Mesothelial cell of epicardium (in vitro differentiated cells): Measurements from ENCODE around the gene GALNT15. TPM values are rescaled to one million over a fixed set of nuclear protein-coding genes. Genes with fewer than 3 reads are reported as not detected.
A peak's percentile ranks its signal among the peaks of the same experiment; 100 is the strongest.

ENCODE experiments used
- DNase-seq, 2 experiments: peaks; one replicate each; pipeline ENCODE4 v3.0.0; 2021; ENCODE audit warnings: low spot score in 2 of 2; ENCODE audit not compliant: unreplicated experiment in 2 of 2
- H3K27ac Mint-ChIP-seq: 2 replicates; pipeline ENCODE4 v1.8.0; 2021; ENCODE audit warnings: mixed read lengths
- H3K27me3 Mint-ChIP-seq: 2 replicates; pipeline ENCODE4 v1.8.0; 2021; ENCODE audit warnings: low read depth, mixed read lengths
- H3K36me3 Mint-ChIP-seq: 2 replicates; pipeline ENCODE4 v1.8.0; 2021; ENCODE audit warnings: mixed read lengths
- H3K4me1 Mint-ChIP-seq: 2 replicates; pipeline ENCODE4 v1.8.0; 2021; ENCODE audit warnings: mixed read lengths
- H3K4me3 Mint-ChIP-seq: 2 replicates; pipeline ENCODE4 v1.8.0; 2021; ENCODE audit warnings: mild to moderate bottlenecking, moderate library complexity, mixed read lengths
- H3K9me3 Mint-ChIP-seq: 2 replicates; pipeline ENCODE4 v1.8.0; 2021; ENCODE audit warnings: mixed read lengths
- CTCF ChIP-seq: fragments of 200-600 bp; sonication (generic); IDR thresholded peaks from one replicate; pipeline ENCODE4 v1.5.0; 2021; ENCODE audit warnings: antibody characterized with exemption; ENCODE audit not compliant: unreplicated experiment
- total RNA-seq: library from RNA; stranded (reverse); gene quantifications from 3 replicates; pipeline ENCODE4 v1.2.1, GENCODE V29; 2021

The GALNT15 gene
- total RNA-seq, 1 donor from 2014 or later, result 0.07 TPM

GRCh38 chr3:16241225-16241624, 66.7 kb downstream of the GALNT15 start:
- DNase-seq, result no peak
- no peaks in the 10 kb centered on the region for H3K36me3 Mint-ChIP-seq
- H3K9me3 Mint-ChIP-seq, result no peaks in the 10 kb centered on the region

DNA sequence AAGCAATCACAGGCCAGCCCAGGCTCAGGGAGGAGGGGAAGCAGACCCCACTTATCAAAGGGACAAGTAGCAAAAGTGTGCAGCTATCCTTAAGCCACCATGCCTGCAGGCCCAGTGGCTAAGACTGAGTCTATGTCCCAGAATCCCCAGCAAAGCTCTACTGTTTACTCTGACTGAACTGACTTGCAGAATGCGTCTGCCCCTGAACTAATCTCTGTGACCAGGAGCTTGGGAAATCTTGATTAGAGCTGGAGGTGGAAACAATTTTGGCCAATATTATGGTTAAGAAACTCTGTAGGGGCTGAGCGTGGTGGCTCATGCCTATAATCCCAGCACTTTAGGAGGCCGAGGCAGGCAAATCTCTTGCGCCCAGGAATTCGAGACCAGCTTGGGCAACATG, 67.7 kb downstream of the GALNT15 start:
- TF ChIP-seq CTCF, result no peak
- peaks cover 3% of the 10 kb centered on the region for H3K27me3 Mint-ChIP-seq
- DNase-seq, result no peak
- H3K36me3 Mint-ChIP-seq, result no peaks in the 10 kb centered on the region
- no peaks in the 10 kb centered on the region for H3K9me3 Mint-ChIP-seq
- no peak overlapping the region for H3K4me3 Mint-ChIP-seq
- no peak overlapping the region for H3K27ac Mint-ChIP-seq
- H3K4me1 Mint-ChIP-seq, result peaks cover 6% of the 10 kb centered on the region

More at GRCh38 chr3:16241225-16241624, 66.7 kb downstream of the GALNT15 start:
- TF ChIP-seq CTCF, result no peak
- peaks cover 6% of the 10 kb centered on the region for H3K4me1 Mint-ChIP-seq
- no peak overlapping the region for H3K27ac Mint-ChIP-seq
- H3K4me3 Mint-ChIP-seq, result no peak overlapping the region
- H3K27me3 Mint-ChIP-seq, result peaks cover 3% of the 10 kb centered on the region

GRCh38 chr3:16243706-16244490, 69.4 kb downstream of the GALNT15 start:
- Mint-ChIP-seq H3K4me1 (peaks cover 5% of the 10 kb centered on the region), H3K4me3 (no peak overlapping the region), H3K36me3 (no peaks in the 10 kb centered on the region), H3K27me3 (peaks cover 3% of the 10 kb centered on the region), H3K9me3 (no peaks in the 10 kb centered on the region), H3K27ac (no peak overlapping the region)
- no peak for DNase-seq
- TF ChIP-seq CTCF, result no peak

DNA sequence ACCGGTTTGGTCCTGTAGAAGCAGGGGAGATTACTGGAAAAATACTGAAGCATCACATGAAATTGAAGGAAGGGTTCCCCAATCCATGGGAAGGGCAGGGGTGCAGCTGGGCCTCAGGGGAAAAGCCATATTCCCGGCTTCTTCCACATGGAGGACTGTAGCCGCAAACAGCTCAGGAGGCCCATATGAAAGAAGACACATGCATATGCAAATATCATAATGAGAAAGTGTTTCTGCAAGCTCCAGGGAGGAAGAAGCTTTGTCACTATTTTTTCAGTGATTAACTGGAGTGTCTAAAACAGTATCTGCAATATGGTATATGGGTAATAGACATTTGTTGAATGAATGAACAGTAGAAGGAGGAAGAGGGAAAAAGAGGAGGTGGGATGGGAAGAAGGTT, 71.1 kb downstream of the GALNT15 start:
- Mint-ChIP-seq H3K4me3 (no peak overlapping the region), H3K27me3 (peaks cover 3% of the 10 kb centered on the region), H3K27ac (no peak overlapping the region), H3K36me3 (no peaks in the 10 kb centered on the region), H3K9me3 (no peaks in the 10 kb centered on the region), H3K4me1 (no peaks in the 10 kb centered on the region)
- DNase-seq, result no peak
- no peak for TF ChIP-seq CTCF

DNA sequence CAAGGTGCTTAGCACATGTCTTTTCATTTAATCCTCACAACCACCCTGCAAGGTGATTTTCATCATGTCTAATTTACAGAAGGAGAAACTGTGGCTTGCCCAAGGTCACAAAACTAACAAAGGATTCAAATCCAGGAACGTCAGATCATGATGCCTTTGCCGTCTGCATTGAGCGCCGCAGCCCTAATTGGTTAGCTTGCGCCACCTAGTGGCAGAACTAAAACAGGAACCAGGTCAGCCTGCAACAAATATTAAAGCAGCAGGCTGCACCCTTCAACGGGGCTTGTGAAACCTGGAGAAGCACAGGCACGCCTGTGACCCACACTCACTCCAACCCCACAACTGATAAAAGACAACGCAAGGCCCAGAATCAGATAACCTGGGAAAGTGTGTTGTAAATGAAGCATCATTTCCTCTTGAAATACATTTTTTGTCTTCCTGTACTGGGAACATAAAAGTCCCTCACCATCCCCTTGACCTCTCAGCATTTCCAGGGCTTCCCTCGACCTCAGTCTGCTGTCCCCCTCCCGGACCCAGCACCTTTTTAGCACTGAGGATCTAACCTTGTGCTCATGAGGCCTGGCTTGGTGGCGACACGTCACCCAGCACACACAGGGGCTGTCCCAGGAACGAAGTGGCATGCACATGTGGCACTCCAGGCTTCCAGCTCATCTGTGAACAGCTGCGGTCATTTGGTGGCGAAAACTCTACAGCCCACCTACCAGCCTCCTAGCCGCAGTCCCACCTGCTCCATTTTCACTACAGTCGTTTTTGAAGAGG, 73.0 kb downstream of the GALNT15 start:
- Mint-ChIP-seq H3K36me3 (no peaks in the 10 kb centered on the region), H3K9me3 (no peaks in the 10 kb centered on the region), H3K27ac (no peak overlapping the region), H3K4me3 (no peak overlapping the region), H3K4me1 (no peaks in the 10 kb centered on the region), H3K27me3 (no peaks in the 10 kb centered on the region)
- peak; percentile 56 to 82 for DNase-seq
- peak; percentile 91 for TF ChIP-seq CTCF
